Panc1 (cell line): ENCODE results near the gene TBC1D21. TPM values are rescaled to one million over a fixed set of nuclear protein-coding genes. Genes with fewer than 3 reads are reported as not detected.

ENCODE experiments used
- ATAC-seq: fragments of 200-7000 bp; cut with Tn5 transposase; 2 replicates; pipeline ENCODE4 v1.9.1; 2020; ENCODE audit warnings: mild to moderate bottlenecking, moderate library complexity
- BruUV-seq: library from RNA; stranded (reverse); fragments of 400-500 nt; replicated peaks from 2 replicates; lab custom pipeline; 2021; lab: Mats Ljungman, UMichigan
- CTCF ChIA-PET: fragments of 300-600 bp; sonication (Branson Sonifier 250); formaldehyde crosslinking; loops from one replicate; lab custom pipeline; 2022; ENCODE audit warnings: antibody characterized with exemption; lab: Charles Lee
- POLR2A ChIA-PET: fragments of 300-600 bp; sonication (Branson Sonifier 250); formaldehyde crosslinking; loops from one replicate; lab custom pipeline; 2022; ENCODE audit warnings: antibody characterized with exemption; lab: Charles Lee
- DNase-seq: peaks from one replicate; pipeline ENCODE4 v3.0.0-alpha.2; 2010; ENCODE audit warnings: low read depth, low spot score
- H3K27ac ChIP-seq: 2 replicates; pipeline ENCODE4 v1.5.1; 2011; ENCODE audit warnings: mild to moderate bottlenecking, low read length, inconsistent platforms
- H3K27me3 ChIP-seq: fragments of 200-500 bp; sonication (Bioruptor generic); 2 replicates; pipeline ENCODE4 v1.6.0; 2014; ENCODE audit warnings: low read length, inconsistent platforms; ENCODE audit not compliant: control insufficient read depth, insufficient read depth
- H3K36me3 ChIP-seq: fragments of 200-500 bp; sonication (Bioruptor generic); 2 replicates; pipeline ENCODE4 v1.5.1; 2014; ENCODE audit warnings: inconsistent platforms, mild to moderate bottlenecking, low read length, moderate library complexity; ENCODE audit not compliant: control insufficient read depth, insufficient read depth
- H3K4me1 ChIP-seq: 2 replicates; pipeline ENCODE4 v1.5.1; 2011; ENCODE audit warnings: inconsistent platforms, mild to moderate bottlenecking, low read length, moderate library complexity; ENCODE audit not compliant: control insufficient read depth, insufficient read depth
- H3K4me3 ChIP-seq, 2 experiments: 2 replicates each; pipeline ENCODE4 v1.5.1; 2011 to 2012; ENCODE audit warnings: low read depth in 2 of 2, low read length in 2 of 2, mild to moderate bottlenecking in 2 of 2, inconsistent platforms in 1 of 2, moderate library complexity in 1 of 2
- H3K9me3 ChIP-seq: fragments of 200-500 bp; sonication (Bioruptor generic); 2 replicates; pipeline ENCODE4 v1.5.1; 2014; ENCODE audit warnings: low read depth, mild to moderate bottlenecking, inconsistent platforms, low read length, moderate library complexity; ENCODE audit not compliant: control insufficient read depth, insufficient read depth
- POLR2AphosphoS5 ChIP-seq: IDR thresholded peaks from 2 replicates; pipeline ENCODE4 v1.6.1; 2012; ENCODE audit warnings: mild to moderate bottlenecking, low read depth, low read length, moderate library complexity
- SIN3A ChIP-seq: IDR thresholded peaks from 2 replicates; pipeline ENCODE4 v1.6.1; 2012; ENCODE audit warnings: low read depth, mild to moderate bottlenecking, low read length, moderate library complexity, borderline replicate concordance; ENCODE audit not compliant: insufficient read depth
- TCF7L2 ChIP-seq: IDR thresholded peaks from 2 replicates; pipeline ENCODE4 v1.6.1; 2011; ENCODE audit warnings: mild to moderate bottlenecking, low read depth, low read length, inconsistent platforms
- in situ Hi-C: cut with HindIII; loops from 2 replicates; pipeline ENCODE4 v1.10.0; 2016; ENCODE audit warnings: low sequenced_read_pairs, low pct_unique_long_range_greater_than_20kb
- intact Hi-C: fragments of 100-400 bp; cut with micrococcal nuclease; formaldehyde crosslinking; loops from one replicate; pipeline ENCODE4 v1.10.0; 2022; ENCODE audit not compliant: unreplicated experiment
- total RNA-seq: library from RNA; stranded (reverse); gene quantifications from one replicate; pipeline ENCODE4 v1.2.1, GENCODE V29; 2021; ENCODE audit not compliant: unreplicated experiment
- TF ChIP-seq, protein P1 (sequence below), 2 experiments: IDR thresholded peaks; 2 replicates each; pipeline ENCODE4 v1.6.1; 2011 to 2012; ENCODE audit warnings: low read depth in 2 of 2, control low read depth in 1 of 2, low read length in 1 of 2, mild to moderate bottlenecking in 1 of 2, moderate library complexity in 1 of 2; ENCODE audit not compliant: insufficient read depth in 1 of 2
- TF ChIP-seq, protein P2 (sequence below): fragments of 450-650 bp; IDR thresholded peaks from 2 replicates; pipeline ENCODE4 v1.5.1; 2017; ENCODE audit warnings: mild to moderate bottlenecking

TBC1D21 gene
- total RNA-seq, 1 experiment from 2014 or later: not detected

- no peak for DNase-seq
- no peak for ATAC-seq
- Histone ChIP-seq H3K4me3 (no peak overlapping the region), H3K36me3 (no peaks in the 10 kb centered on the region), H3K9me3 (no peaks in the 10 kb centered on the region), H3K4me1 (no peaks in the 10 kb centered on the region), H3K27ac (no peak overlapping the region), H3K27me3 (peaks cover 2% of the 10 kb centered on the region; the same call in 1 of the 2 replicates)
- no TSS peak for BruUV-seq
- intact Hi-C loops: no loop called here
- TF ChIP-seq POLR2AphosphoS5 (no peak), SIN3A (no peak), TCF7L2 (no peak)
- TF ChIP-seq, protein P1, sequence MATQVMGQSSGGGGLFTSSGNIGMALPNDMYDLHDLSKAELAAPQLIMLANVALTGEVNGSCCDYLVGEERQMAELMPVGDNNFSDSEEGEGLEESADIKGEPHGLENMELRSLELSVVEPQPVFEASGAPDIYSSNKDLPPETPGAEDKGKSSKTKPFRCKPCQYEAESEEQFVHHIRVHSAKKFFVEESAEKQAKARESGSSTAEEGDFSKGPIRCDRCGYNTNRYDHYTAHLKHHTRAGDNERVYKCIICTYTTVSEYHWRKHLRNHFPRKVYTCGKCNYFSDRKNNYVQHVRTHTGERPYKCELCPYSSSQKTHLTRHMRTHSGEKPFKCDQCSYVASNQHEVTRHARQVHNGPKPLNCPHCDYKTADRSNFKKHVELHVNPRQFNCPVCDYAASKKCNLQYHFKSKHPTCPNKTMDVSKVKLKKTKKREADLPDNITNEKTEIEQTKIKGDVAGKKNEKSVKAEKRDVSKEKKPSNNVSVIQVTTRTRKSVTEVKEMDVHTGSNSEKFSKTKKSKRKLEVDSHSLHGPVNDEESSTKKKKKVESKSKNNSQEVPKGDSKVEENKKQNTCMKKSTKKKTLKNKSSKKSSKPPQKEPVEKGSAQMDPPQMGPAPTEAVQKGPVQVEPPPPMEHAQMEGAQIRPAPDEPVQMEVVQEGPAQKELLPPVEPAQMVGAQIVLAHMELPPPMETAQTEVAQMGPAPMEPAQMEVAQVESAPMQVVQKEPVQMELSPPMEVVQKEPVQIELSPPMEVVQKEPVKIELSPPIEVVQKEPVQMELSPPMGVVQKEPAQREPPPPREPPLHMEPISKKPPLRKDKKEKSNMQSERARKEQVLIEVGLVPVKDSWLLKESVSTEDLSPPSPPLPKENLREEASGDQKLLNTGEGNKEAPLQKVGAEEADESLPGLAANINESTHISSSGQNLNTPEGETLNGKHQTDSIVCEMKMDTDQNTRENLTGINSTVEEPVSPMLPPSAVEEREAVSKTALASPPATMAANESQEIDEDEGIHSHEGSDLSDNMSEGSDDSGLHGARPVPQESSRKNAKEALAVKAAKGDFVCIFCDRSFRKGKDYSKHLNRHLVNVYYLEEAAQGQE (IDR thresholded peaks at IDR 0.05; ENCODE audit: insufficient read depth in 1 of 2, low read depth in 2 of 2, low read length in 1 of 2): no peak
- TF ChIP-seq, protein P2, sequence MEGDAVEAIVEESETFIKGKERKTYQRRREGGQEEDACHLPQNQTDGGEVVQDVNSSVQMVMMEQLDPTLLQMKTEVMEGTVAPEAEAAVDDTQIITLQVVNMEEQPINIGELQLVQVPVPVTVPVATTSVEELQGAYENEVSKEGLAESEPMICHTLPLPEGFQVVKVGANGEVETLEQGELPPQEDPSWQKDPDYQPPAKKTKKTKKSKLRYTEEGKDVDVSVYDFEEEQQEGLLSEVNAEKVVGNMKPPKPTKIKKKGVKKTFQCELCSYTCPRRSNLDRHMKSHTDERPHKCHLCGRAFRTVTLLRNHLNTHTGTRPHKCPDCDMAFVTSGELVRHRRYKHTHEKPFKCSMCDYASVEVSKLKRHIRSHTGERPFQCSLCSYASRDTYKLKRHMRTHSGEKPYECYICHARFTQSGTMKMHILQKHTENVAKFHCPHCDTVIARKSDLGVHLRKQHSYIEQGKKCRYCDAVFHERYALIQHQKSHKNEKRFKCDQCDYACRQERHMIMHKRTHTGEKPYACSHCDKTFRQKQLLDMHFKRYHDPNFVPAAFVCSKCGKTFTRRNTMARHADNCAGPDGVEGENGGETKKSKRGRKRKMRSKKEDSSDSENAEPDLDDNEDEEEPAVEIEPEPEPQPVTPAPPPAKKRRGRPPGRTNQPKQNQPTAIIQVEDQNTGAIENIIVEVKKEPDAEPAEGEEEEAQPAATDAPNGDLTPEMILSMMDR: no peak
- POLR2A ChIA-PET: no interaction called here
- in situ Hi-C loops: no loop called here
- CTCF ChIA-PET: no interaction called here
These were observed 16.4 kb downstream of the TBC1D21 start for GRCh38 chr15:73889762-73890124.

GRCh38 chr15:73891328-73892315, 18.3 kb downstream of the TBC1D21 start:
- no peaks in the 10 kb centered on the region for H3K4me1 ChIP-seq
- H3K27ac ChIP-seq: no peak overlapping the region
- ChIA-PET CTCF (no interaction called here), POLR2A (no interaction called here)
- H3K9me3 ChIP-seq: no peaks in the 10 kb centered on the region
- H3K27me3 ChIP-seq: peaks cover 2% of the 10 kb centered on the region; the same call in 1 of the 2 replicates
- ATAC-seq (no peak), DNase-seq (no peak)
- H3K4me3 ChIP-seq: no peak overlapping the region
- no peak for TF ChIP-seq TCF7L2
- TF ChIP-seq SIN3A: no peak
- TF ChIP-seq, protein P1 (IDR thresholded peaks at IDR 0.05; ENCODE audit: insufficient read depth in 1 of 2, low read depth in 2 of 2, low read length in 1 of 2): no peak
- TF ChIP-seq, protein P2: no peak
- in situ Hi-C loops: no loop called here
- H3K36me3 ChIP-seq: no peaks in the 10 kb centered on the region
- intact Hi-C loops: no loop called here
- BruUV-seq: no TSS peak
